ENCODE measurements around the gene TMEM255B. TPM values are rescaled to one million over a fixed set of nuclear protein-coding genes. Genes with fewer than 3 reads are reported as not detected.

The TMEM255B gene
- total RNA-seq, 1 experiment from 2014 or later = 2.8 TPM

DNA sequence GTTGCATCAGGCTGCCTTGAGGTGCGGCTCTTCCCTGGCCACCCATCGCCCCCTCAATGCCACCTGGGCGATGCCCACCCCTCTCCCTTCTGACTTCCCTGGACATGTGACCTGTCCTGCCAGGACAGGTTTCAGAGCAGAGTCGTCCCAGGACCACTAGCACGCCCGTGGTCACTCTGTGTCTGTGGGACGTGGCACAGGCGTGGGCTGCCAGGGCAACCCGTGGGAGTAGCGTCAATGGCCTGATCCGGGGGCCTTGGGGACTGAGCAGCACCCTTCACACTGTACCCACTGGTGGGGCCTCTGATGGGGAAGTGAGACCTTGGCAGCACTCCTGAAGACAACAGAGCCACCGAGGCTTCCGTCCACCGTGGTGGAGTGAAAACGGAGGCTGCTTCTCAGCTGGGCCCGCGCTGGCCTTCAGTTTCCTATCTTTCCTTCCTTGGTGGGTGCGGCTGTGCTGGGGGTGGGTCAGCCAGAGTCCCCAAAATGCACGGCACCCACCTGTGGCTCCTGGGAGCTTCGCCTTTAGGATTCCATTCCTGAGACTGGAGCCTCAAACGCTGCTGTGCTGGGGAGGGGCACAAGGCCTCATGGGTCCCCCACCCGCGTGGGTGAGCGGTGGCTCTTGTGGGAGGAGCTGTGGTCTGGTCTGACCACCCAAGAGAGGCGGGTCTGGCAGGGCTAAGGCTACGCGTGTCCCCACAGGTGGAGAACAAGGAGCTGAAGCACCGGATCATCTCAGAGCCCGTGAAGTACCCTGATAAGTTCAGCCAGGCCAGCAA is 26.7 kb upstream of the TMEM255B start:
- Histone ChIP-seq H4K91ac (ENCODE audit: insufficient read length, low read depth, low read length) (no peak overlapping the region), H3K27me3 (ENCODE audit: insufficient read depth, low read length) (no peaks in the 10 kb centered on the region), H3K9ac (ENCODE audit: extremely low read depth, insufficient read length, low read length) (no peak overlapping the region), H3K27ac (ENCODE audit: insufficient read length, low read depth, low read length) (no peak overlapping the region), H3K23me2 (ENCODE audit: insufficient read length, low read depth, low read length, poor library complexity, severe bottlenecking) (no peaks in the 10 kb centered on the region), H2BK120ac (ENCODE audit: low read depth, low read length, poor library complexity, severe bottlenecking) (no peak overlapping the region), H2AFZ (ENCODE audit: low read length) (no peak overlapping the region), H2BK5ac (ENCODE audit: insufficient read length, low read length) (no peak overlapping the region), H3T11ph (ENCODE audit: low read length) (no peak overlapping the region), H4K5ac (ENCODE audit: insufficient read length, low read depth, low read length) (no peak overlapping the region), H3K4ac (ENCODE audit: low read depth, low read length) (no peak overlapping the region), H2BK20ac (ENCODE audit: low read depth, low read length, poor library complexity, severe bottlenecking) (no peak overlapping the region), H4K20me1 (ENCODE audit: control insufficient read depth, insufficient read depth, insufficient read length) (no peaks in the 10 kb centered on the region), H3K79me1 (ENCODE audit: insufficient read depth, low read depth, low read length, poor library complexity, severe bottlenecking) (no peaks in the 10 kb centered on the region), H4K8ac (replicated peaks; ENCODE audit: insufficient read length, low read depth, low read length) (no peak overlapping the region), H3K4me1 (ENCODE audit: insufficient read depth, low read length) (no peaks in the 10 kb centered on the region), H3K79me2 (ENCODE audit: insufficient read depth, low read length) (no peaks in the 10 kb centered on the region), H3K18ac (ENCODE audit: insufficient read length, low read depth, low read length) (no peak overlapping the region), H2BK15ac (ENCODE audit: low read depth, low read length) (no peak overlapping the region), H2BK12ac (ENCODE audit: insufficient read length, low read depth, low read length) (no peak overlapping the region), H3K23ac (ENCODE audit: insufficient read length, low read depth, low read length) (no peak overlapping the region), H2AK5ac (ENCODE audit: insufficient read length, low read length) (no peak overlapping the region), H3K4me2 (ENCODE audit: insufficient read depth, insufficient read length, low read length) (no peak overlapping the region), H3K9me3 (ENCODE audit: control insufficient read depth, low read depth, low read length) (no peaks in the 10 kb centered on the region), H3K56ac (ENCODE audit: insufficient read length, low read depth, low read length) (no peak overlapping the region), H3K14ac (ENCODE audit: insufficient read depth, low read length) (no peak overlapping the region)
- TF ChIP-seq, protein P1, sequence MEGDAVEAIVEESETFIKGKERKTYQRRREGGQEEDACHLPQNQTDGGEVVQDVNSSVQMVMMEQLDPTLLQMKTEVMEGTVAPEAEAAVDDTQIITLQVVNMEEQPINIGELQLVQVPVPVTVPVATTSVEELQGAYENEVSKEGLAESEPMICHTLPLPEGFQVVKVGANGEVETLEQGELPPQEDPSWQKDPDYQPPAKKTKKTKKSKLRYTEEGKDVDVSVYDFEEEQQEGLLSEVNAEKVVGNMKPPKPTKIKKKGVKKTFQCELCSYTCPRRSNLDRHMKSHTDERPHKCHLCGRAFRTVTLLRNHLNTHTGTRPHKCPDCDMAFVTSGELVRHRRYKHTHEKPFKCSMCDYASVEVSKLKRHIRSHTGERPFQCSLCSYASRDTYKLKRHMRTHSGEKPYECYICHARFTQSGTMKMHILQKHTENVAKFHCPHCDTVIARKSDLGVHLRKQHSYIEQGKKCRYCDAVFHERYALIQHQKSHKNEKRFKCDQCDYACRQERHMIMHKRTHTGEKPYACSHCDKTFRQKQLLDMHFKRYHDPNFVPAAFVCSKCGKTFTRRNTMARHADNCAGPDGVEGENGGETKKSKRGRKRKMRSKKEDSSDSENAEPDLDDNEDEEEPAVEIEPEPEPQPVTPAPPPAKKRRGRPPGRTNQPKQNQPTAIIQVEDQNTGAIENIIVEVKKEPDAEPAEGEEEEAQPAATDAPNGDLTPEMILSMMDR (conservative IDR thresholded peaks at IDR 0.05) = no peak
- H3K4me3 Mint-ChIP-seq = no peak overlapping the region
- no peaks in the 10 kb centered on the region for H3K4me1 Mint-ChIP-seq
- peaks cover under 1% of the 10 kb centered on the region; the same call in 1 of the 2 replicates for H3K27me3 Mint-ChIP-seq (ENCODE audit: low read depth)
- peaks cover 0 to 3% (median 0%) of the 10 kb centered on the region in 3 experiments; a peak in 1 of 7 replicates for H3K36me3 Mint-ChIP-seq (ENCODE audit: insufficient read depth in 1 of 3, low read depth in 3 of 3)
- H3K9me3 Mint-ChIP-seq = peaks cover 5 to 10% of the 10 kb centered on the region in 2 experiments; a peak in 3 of 5 replicates
- H3K27ac Mint-ChIP-seq = no peak overlapping the region
- WGBS (ENCODE audit: extremely low coverage, insufficient read length, low lambda C conversion rate) = no CpG with 5 or more reads among the region's 29 CpGs
- DNase-seq = no peak

Measured in H9 (cell line).